ENCODE measurements around the gene THAP9.
A peak's percentile ranks its signal among the peaks of the same experiment; 100 is the strongest.

GRCh38 chr4:82851885-82852750 is 48.4 kb upstream of the THAP9 start:
- TF ChIP-seq CTCF (IDR thresholded peaks at IDR 0.05) = peak in 1 of 4 experiments; percentile 37
- TF ChIP-seq POLR2AphosphoS5 (IDR thresholded peaks at IDR 0.05) = no peak

All from sigmoid colon (tissue), 4 donors.